T-helper 2 cell treated with Interferon-gamma antibody and Interleukin-4, amounts not matched to agents 5 μg/mL and 100 μg/mL, for 36 hours (primary cell): Measurements from ENCODE around the gene SRBD1.

Experiments
- DNase-seq: peaks from one replicate; pipeline ENCODE4 v3.0.0; 2021; ENCODE audit warnings: low spot score
- H3K27ac Mint-ChIP-seq: one replicate; pipeline ENCODE4 v1.8.0; 2021; ENCODE audit warnings: mild to moderate bottlenecking, mixed read lengths
- H3K27me3 Mint-ChIP-seq: one replicate; pipeline ENCODE4 v1.8.0; 2021; ENCODE audit warnings: low read depth, mixed read lengths
- H3K36me3 Mint-ChIP-seq: one replicate; pipeline ENCODE4 v1.8.0; 2021; ENCODE audit warnings: low read depth, mixed read lengths
- H3K4me1 Mint-ChIP-seq: one replicate; pipeline ENCODE4 v1.8.0; 2021; ENCODE audit warnings: low read depth, mixed read lengths
- H3K4me3 Mint-ChIP-seq: one replicate; pipeline ENCODE4 v1.8.0; 2022; ENCODE audit warnings: mild to moderate bottlenecking, moderate library complexity, mixed read lengths
- H3K9me3 Mint-ChIP-seq: one replicate; pipeline ENCODE4 v1.8.0; 2021; ENCODE audit warnings: mixed read lengths

SRBD1 gene

GRCh38 chr2:45646289-45646688, 35.2 kb upstream of the SRBD1 start:
- no peak for DNase-seq
- Mint-ChIP-seq H3K9me3 (peaks cover 3% of the 10 kb centered on the region), H3K36me3 (peaks cover 2% of the 10 kb centered on the region), H3K4me1 (peaks cover 22% of the 10 kb centered on the region), H3K27ac (no peak overlapping the region), H3K4me3 (no peak overlapping the region), H3K27me3 (peaks cover 29% of the 10 kb centered on the region)

GRCh38 chr2:45643543-45644542, 32.8 kb upstream of the SRBD1 start:
- DNase-seq: peak; percentile 66
- H3K27me3 Mint-ChIP-seq: peaks cover 36% of the 10 kb centered on the region
- peak overlapping the region; percentile 75 for H3K4me3 Mint-ChIP-seq
- peaks cover 22% of the 10 kb centered on the region for H3K4me1 Mint-ChIP-seq
- peaks cover 3% of the 10 kb centered on the region for H3K9me3 Mint-ChIP-seq
- H3K27ac Mint-ChIP-seq: no peak overlapping the region
- no peaks in the 10 kb centered on the region for H3K36me3 Mint-ChIP-seq

- H3K36me3 Mint-ChIP-seq: no peaks in the 10 kb centered on the region
- H3K9me3 Mint-ChIP-seq: peaks cover 3% of the 10 kb centered on the region
- peak overlapping the region; percentile 75 for H3K4me3 Mint-ChIP-seq
- H3K4me1 Mint-ChIP-seq: peaks cover 21% of the 10 kb centered on the region
- no peak for DNase-seq
- H3K27me3 Mint-ChIP-seq: peaks cover 37% of the 10 kb centered on the region
- H3K27ac Mint-ChIP-seq: no peak overlapping the region
These were observed 32.0 kb upstream of the SRBD1 start for GRCh38 chr2:45643095-45643494.

GRCh38 chr2:45640576-45640975, 29.5 kb upstream of the SRBD1 start:
- Mint-ChIP-seq H3K27me3 (peaks cover 35% of the 10 kb centered on the region), H3K4me1 (peaks cover 21% of the 10 kb centered on the region), H3K9me3 (no peaks in the 10 kb centered on the region), H3K36me3 (no peaks in the 10 kb centered on the region), H3K27ac (no peak overlapping the region), H3K4me3 (no peak overlapping the region)
- DNase-seq: no peak

GRCh38 chr2:45637440-45637839, 26.4 kb upstream of the SRBD1 start:
- no peak overlapping the region for H3K4me3 Mint-ChIP-seq
- H3K27me3 Mint-ChIP-seq: peaks cover 42% of the 10 kb centered on the region
- DNase-seq: no peak
- no peaks in the 10 kb centered on the region for H3K9me3 Mint-ChIP-seq
- H3K36me3 Mint-ChIP-seq: no peaks in the 10 kb centered on the region
- peaks cover 13% of the 10 kb centered on the region for H3K4me1 Mint-ChIP-seq
- H3K27ac Mint-ChIP-seq: no peak overlapping the region

- peaks cover 10% of the 10 kb centered on the region for H3K4me1 Mint-ChIP-seq
- DNase-seq: no peak
- H3K27me3 Mint-ChIP-seq: peaks cover 45% of the 10 kb centered on the region
- H3K27ac Mint-ChIP-seq: no peak overlapping the region
- no peaks in the 10 kb centered on the region for H3K9me3 Mint-ChIP-seq
- H3K4me3 Mint-ChIP-seq: no peak overlapping the region
- no peaks in the 10 kb centered on the region for H3K36me3 Mint-ChIP-seq
These were observed 24.9 kb upstream of the SRBD1 start for GRCh38 chr2:45636008-45636407.

- no peak for DNase-seq
- H3K9me3 Mint-ChIP-seq: no peaks in the 10 kb centered on the region
- peaks cover 6% of the 10 kb centered on the region for H3K4me1 Mint-ChIP-seq
- H3K27ac Mint-ChIP-seq: no peak overlapping the region
- no peak overlapping the region for H3K4me3 Mint-ChIP-seq
- H3K36me3 Mint-ChIP-seq: no peaks in the 10 kb centered on the region
- peaks cover 54% of the 10 kb centered on the region for H3K27me3 Mint-ChIP-seq
These were observed 23.2 kb upstream of the SRBD1 start for GRCh38 chr2:45634223-45634622.

GRCh38 chr2:45631955-45632354, 20.9 kb upstream of the SRBD1 start:
- H3K27me3 Mint-ChIP-seq: peaks cover 59% of the 10 kb centered on the region
- no peak overlapping the region for H3K4me3 Mint-ChIP-seq
- H3K36me3 Mint-ChIP-seq: no peaks in the 10 kb centered on the region
- DNase-seq: no peak
- H3K27ac Mint-ChIP-seq: no peak overlapping the region
- no peaks in the 10 kb centered on the region for H3K9me3 Mint-ChIP-seq
- no peaks in the 10 kb centered on the region for H3K4me1 Mint-ChIP-seq

- Mint-ChIP-seq H3K36me3 (no peaks in the 10 kb centered on the region), H3K27ac (no peak overlapping the region), H3K4me1 (no peaks in the 10 kb centered on the region), H3K4me3 (no peak overlapping the region), H3K27me3 (peaks cover 59% of the 10 kb centered on the region), H3K9me3 (no peaks in the 10 kb centered on the region)
- no peak for DNase-seq
These were observed 20.3 kb upstream of the SRBD1 start for GRCh38 chr2:45631319-45631718.

- Mint-ChIP-seq H3K4me1 (peaks cover 3% of the 10 kb centered on the region), H3K4me3 (no peak overlapping the region), H3K27ac (no peak overlapping the region), H3K36me3 (no peaks in the 10 kb centered on the region), H3K27me3 (peaks cover 56% of the 10 kb centered on the region), H3K9me3 (no peaks in the 10 kb centered on the region)
- DNase-seq: no peak
These were observed 18.9 kb upstream of the SRBD1 start for GRCh38 chr2:45629971-45630370.

- peaks cover 6% of the 10 kb centered on the region for H3K4me1 Mint-ChIP-seq
- H3K9me3 Mint-ChIP-seq: no peaks in the 10 kb centered on the region
- DNase-seq: no peak
- no peaks in the 10 kb centered on the region for H3K36me3 Mint-ChIP-seq
- no peak overlapping the region for H3K4me3 Mint-ChIP-seq
- H3K27me3 Mint-ChIP-seq: peaks cover 43% of the 10 kb centered on the region
- H3K27ac Mint-ChIP-seq: no peak overlapping the region
These were observed 16.8 kb upstream of the SRBD1 start for GRCh38 chr2:45627911-45628310.

- no peak overlapping the region for H3K27ac Mint-ChIP-seq
- H3K9me3 Mint-ChIP-seq: no peaks in the 10 kb centered on the region
- no peaks in the 10 kb centered on the region for H3K36me3 Mint-ChIP-seq
- H3K4me3 Mint-ChIP-seq: no peak overlapping the region
- DNase-seq: no peak
- H3K27me3 Mint-ChIP-seq: peaks cover 34% of the 10 kb centered on the region
- peaks cover 16% of the 10 kb centered on the region for H3K4me1 Mint-ChIP-seq
These were observed 15.5 kb upstream of the SRBD1 start for GRCh38 chr2:45626387-45627221.

GRCh38 chr2:45625824-45626223, 14.8 kb upstream of the SRBD1 start:
- Mint-ChIP-seq H3K4me1 (peaks cover 16% of the 10 kb centered on the region), H3K4me3 (no peak overlapping the region), H3K36me3 (no peaks in the 10 kb centered on the region), H3K27me3 (peaks cover 27% of the 10 kb centered on the region), H3K9me3 (no peaks in the 10 kb centered on the region), H3K27ac (no peak overlapping the region)
- DNase-seq: no peak

- H3K4me1 Mint-ChIP-seq: peaks cover 16% of the 10 kb centered on the region
- no peak overlapping the region for H3K27ac Mint-ChIP-seq
- no peak overlapping the region for H3K4me3 Mint-ChIP-seq
- H3K27me3 Mint-ChIP-seq: peaks cover 9% of the 10 kb centered on the region
- no peaks in the 10 kb centered on the region for H3K36me3 Mint-ChIP-seq
- no peaks in the 10 kb centered on the region for H3K9me3 Mint-ChIP-seq
- no peak for DNase-seq
These were observed 12.0 kb upstream of the SRBD1 start for GRCh38 chr2:45623098-45623497.
